ENCODE measurements around the gene ANGEL1. TPM values are rescaled to one million over a fixed set of nuclear protein-coding genes. Genes with fewer than 3 reads are reported as not detected.

Gene ANGEL1
- total and polyA plus RNA-seq, 2 of the 8 experiments (the other 6 are each of a cell fraction or from before 2014, with no cell fraction given), result 26.8 to 27.2 TPM

- TF ChIP-seq KDM4A (IDR thresholded peaks at IDR 0.05; ENCODE audit: low read depth, low read length, severe bottlenecking) (no peak), RNF2 (IDR thresholded peaks at IDR 0.05; ENCODE audit: borderline replicate concordance, low read depth, low read length, missing control alignments, poor library complexity, severe bottlenecking) (no peak), POLR2AphosphoS5 (IDR thresholded peaks at IDR 0.05; ENCODE audit: low read depth, low read length) (no peak), BACH1 (IDR thresholded peaks at IDR 0.05; ENCODE audit: low read length) (no peak), NRF1 (IDR thresholded peaks at IDR 0.05; ENCODE audit: low read depth, low read length) (no peak), SUZ12 (IDR thresholded peaks at IDR 0.05; ENCODE audit: low read length) (no peak), CHD1 (IDR thresholded peaks at IDR 0.05; ENCODE audit: low read depth, low read length) (no peak), RBBP5 (IDR thresholded peaks at IDR 0.05; ENCODE audit: borderline replicate concordance, low read depth, low read length) (no peak), SIX5 (IDR thresholded peaks at IDR 0.05; ENCODE audit: low read depth, low read length) (no peak)
These were observed 34.0 kb downstream of the ANGEL1 start (continued) for GRCh38 chr14:76778546-76779215.

All from H1 (cell line).